GM10266 (cell line): ENCODE measurements around the gene CBLB.

ENCODE experiments used
- DNase-seq: peaks from one replicate; pipeline ENCODE4 v3.0.0; 2012; ENCODE audit errors: extremely low spot score
- CTCF ChIP-seq: IDR thresholded peaks from 2 replicates; pipeline ENCODE4 v1.5.1; 2012; ENCODE audit warnings: mild to moderate bottlenecking, low read depth; ENCODE audit not compliant: control insufficient read depth, insufficient read depth; ENCODE audit errors: missing control alignments

CBLB gene

DNA sequence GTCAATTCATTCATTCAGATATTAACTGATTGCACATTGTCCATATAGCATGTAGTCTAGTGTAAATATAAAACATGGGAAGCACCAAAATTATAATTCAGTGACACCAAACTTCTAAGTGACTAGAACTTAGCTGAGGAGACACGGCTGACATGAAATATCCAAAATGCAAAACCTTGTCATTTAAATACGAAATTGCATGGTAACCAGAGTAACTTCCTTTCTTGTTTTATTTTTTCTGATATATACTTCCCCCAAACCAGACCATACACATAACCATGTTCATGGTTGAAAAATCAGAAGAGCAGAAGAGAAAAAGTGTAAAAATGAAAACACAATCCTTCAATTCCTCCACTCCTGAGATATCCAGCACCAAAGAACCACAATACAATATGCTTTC lies 38.0 kb downstream of the CBLB start:
- no peak for DNase-seq
- TF ChIP-seq CTCF = no peak

DNA sequence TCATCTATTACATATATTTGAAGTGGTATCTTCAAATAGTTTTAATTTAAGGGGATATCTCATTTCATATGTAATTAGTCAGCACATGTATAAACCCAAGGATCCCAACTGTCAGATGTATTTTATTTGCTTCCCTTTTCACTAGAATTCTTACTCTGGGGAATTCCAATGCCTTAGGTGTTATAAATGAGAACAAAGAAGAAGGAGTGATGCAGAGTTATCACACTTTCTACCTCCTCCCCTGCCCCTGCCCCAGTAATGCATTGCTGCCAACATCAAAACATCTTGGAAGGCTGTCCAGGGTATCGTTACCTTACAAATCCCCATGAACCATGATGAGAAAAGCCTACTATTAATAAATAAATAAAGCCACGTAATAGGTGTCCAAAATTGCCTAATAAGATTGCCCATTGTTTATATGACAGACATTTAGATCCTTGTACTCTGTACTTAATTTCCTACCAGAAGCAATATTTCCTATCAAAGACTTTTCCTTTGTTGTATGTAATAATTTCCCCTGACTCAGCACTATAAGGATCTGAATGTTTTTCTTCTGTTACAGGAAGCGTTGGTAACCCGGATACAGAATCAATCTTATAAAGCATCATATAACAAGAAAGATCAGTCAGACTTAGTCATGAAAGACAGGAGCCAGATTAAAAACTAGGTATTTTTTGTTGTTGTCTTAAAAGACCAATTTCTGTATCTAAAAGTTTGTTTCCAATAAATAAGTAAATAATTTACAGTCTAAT lies 38.8 kb downstream of the CBLB start:
- no peak for TF ChIP-seq CTCF
- DNase-seq = no peak

GRCh38 chr3:105829229-105829628 lies 39.6 kb downstream of the CBLB start:
- no peak for TF ChIP-seq CTCF
- DNase-seq = no peak

DNA sequence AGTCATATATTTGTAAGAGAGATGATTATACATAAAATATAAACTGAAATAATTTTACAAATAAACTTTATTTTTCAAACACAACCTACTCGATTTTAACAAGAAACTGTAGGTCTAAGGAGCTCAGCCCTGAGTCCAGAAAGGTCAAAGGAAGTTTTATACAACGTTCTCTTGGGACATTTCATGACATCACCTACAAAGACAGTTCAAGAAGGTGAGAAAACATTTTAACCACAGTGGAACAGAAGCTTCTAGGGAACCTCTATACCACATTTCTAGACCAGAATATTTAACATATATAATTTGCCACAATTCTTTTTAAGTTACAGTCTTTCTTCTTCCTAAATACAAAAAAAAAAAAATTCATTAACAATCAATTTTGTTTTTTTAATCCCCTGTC lies 40.1 kb downstream of the CBLB start:
- no peak for TF ChIP-seq CTCF
- DNase-seq = peak; percentile 9

- TF ChIP-seq CTCF = no peak
- no peak for DNase-seq
Observed at GRCh38 chr3:105827959-105828358, 40.9 kb downstream of the CBLB start.

- peak; percentile 17 for DNase-seq
- TF ChIP-seq CTCF = no peak
Observed at GRCh38 chr3:105826778-105827634, 41.8 kb downstream of the CBLB start.

GRCh38 chr3:105824129-105824528 lies 44.7 kb downstream of the CBLB start:
- no peak for TF ChIP-seq CTCF
- no peak for DNase-seq
